Type B pancreatic cell (in vitro differentiated cells): Measurements from ENCODE around the gene GRHL3. TPM values are rescaled to one million over a fixed set of nuclear protein-coding genes. Genes with fewer than 3 reads are reported as not detected.
A peak's percentile ranks its signal among the peaks of the same experiment; 100 is the strongest.

ENCODE experiments used
- DNase-seq: peaks from one replicate; pipeline ENCODE4 v3.0.0; 2021; ENCODE audit warnings: mixed read lengths; ENCODE audit not compliant: unreplicated experiment; ENCODE audit errors: extremely low spot score
- H3K27ac Mint-ChIP-seq: 2 replicates; pipeline ENCODE4 v1.8.0; 2021; ENCODE audit warnings: mild to moderate bottlenecking, mixed read lengths
- H3K27me3 Mint-ChIP-seq: 2 replicates; pipeline ENCODE4 v1.8.0; 2021; ENCODE audit warnings: mixed read lengths
- H3K36me3 Mint-ChIP-seq: 2 replicates; pipeline ENCODE4 v1.8.0; 2021; ENCODE audit warnings: mixed read lengths
- H3K4me1 Mint-ChIP-seq: one replicate; pipeline ENCODE4 v1.8.0; 2021; ENCODE audit warnings: mixed read lengths; ENCODE audit not compliant: unreplicated experiment
- H3K4me3 Mint-ChIP-seq: 2 replicates; pipeline ENCODE4 v1.8.0; 2021; ENCODE audit warnings: mild to moderate bottlenecking, mixed read lengths
- H3K9me3 Mint-ChIP-seq: 2 replicates; pipeline ENCODE4 v1.8.0; 2021; ENCODE audit warnings: mixed read lengths
- total RNA-seq: library from RNA; stranded (reverse); gene quantifications from 2 replicates; pipeline ENCODE4 v1.2.1, GENCODE V29; 2021; ENCODE audit warnings: low replicate concordance
- TF ChIP-seq, protein P1 (sequence below): fragments of 200-600 bp; sonication (generic); conservative IDR thresholded peaks from 2 replicates; pipeline ENCODE4 v1.5.0; 2021; ENCODE audit warnings: antibody characterized with exemption, mild to moderate bottlenecking

The GRHL3 gene
- total RNA-seq, 1 donor from 2014 or later: 70.6 TPM

DNA sequence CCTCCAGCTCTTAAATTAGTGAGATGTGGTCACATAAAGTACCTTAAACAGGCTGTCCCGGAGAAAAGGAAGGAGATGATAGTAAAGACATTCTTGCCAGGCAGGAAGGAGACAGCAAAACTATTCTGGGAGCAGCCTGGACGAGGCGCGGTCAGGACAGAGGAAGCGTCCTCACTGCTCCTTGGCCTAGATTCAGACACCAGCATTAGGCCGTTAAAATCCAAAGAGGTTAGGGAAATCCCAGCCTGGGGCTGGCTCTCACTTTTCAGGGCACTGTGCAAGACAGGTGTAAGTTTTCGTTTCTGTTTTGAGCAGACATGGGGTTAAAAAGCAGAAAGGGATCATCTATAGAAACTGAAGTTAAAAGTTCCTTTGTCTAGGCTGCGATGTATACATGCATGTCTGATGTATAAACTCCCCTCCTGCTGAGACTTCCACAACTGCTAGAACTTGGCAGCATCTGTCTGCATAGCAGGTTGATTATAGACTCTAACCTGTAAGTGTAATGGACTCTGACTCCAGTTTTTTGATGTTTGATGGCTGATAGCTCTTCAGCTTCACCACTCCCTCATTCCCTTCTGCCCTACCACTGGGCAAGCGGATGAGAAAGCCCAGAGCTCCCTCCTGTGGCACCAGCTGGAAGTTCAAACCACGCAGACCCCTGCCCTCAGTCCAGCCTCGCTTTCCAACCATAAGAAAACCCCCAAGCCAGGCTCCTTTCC, 72.9 kb downstream of the GRHL3 start:
- H3K36me3 Mint-ChIP-seq: peaks cover 7% of the 10 kb centered on the region
- peaks cover 27% of the 10 kb centered on the region for H3K4me1 Mint-ChIP-seq
- TF ChIP-seq, protein P1, sequence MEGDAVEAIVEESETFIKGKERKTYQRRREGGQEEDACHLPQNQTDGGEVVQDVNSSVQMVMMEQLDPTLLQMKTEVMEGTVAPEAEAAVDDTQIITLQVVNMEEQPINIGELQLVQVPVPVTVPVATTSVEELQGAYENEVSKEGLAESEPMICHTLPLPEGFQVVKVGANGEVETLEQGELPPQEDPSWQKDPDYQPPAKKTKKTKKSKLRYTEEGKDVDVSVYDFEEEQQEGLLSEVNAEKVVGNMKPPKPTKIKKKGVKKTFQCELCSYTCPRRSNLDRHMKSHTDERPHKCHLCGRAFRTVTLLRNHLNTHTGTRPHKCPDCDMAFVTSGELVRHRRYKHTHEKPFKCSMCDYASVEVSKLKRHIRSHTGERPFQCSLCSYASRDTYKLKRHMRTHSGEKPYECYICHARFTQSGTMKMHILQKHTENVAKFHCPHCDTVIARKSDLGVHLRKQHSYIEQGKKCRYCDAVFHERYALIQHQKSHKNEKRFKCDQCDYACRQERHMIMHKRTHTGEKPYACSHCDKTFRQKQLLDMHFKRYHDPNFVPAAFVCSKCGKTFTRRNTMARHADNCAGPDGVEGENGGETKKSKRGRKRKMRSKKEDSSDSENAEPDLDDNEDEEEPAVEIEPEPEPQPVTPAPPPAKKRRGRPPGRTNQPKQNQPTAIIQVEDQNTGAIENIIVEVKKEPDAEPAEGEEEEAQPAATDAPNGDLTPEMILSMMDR: peak; percentile 86
- no peaks in the 10 kb centered on the region for H3K9me3 Mint-ChIP-seq
- no peaks in the 10 kb centered on the region for H3K27me3 Mint-ChIP-seq
- DNase-seq: no peak
- H3K4me3 Mint-ChIP-seq: peak overlapping the region; percentile 40
- H3K27ac Mint-ChIP-seq: peak overlapping the region; percentile 88

DNA sequence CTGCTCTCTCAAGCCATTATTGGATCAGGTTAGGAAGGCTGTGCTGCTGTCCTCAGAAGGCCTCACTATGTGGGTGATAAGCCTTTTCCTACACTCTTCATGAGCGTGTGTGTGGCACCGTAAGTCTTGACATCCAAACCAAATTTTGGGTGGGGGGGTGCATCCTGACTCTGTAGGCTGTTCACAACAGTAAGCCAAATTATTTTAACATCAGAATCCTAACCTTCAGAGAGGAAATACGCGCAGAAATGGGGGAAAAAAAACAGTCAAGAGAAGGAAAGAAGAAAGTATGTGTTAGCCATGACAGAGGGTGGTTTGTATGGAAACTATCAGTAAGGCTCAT, 73.4 kb downstream of the GRHL3 start:
- Mint-ChIP-seq H3K27me3 (no peaks in the 10 kb centered on the region), H3K4me3 (no peak overlapping the region), H3K36me3 (peaks cover 7% of the 10 kb centered on the region), H3K4me1 (peaks cover 27% of the 10 kb centered on the region), H3K9me3 (no peaks in the 10 kb centered on the region), H3K27ac (peak overlapping the region; percentile 88)
- no peak for DNase-seq
- TF ChIP-seq, protein P1: peak; percentile 29

DNA sequence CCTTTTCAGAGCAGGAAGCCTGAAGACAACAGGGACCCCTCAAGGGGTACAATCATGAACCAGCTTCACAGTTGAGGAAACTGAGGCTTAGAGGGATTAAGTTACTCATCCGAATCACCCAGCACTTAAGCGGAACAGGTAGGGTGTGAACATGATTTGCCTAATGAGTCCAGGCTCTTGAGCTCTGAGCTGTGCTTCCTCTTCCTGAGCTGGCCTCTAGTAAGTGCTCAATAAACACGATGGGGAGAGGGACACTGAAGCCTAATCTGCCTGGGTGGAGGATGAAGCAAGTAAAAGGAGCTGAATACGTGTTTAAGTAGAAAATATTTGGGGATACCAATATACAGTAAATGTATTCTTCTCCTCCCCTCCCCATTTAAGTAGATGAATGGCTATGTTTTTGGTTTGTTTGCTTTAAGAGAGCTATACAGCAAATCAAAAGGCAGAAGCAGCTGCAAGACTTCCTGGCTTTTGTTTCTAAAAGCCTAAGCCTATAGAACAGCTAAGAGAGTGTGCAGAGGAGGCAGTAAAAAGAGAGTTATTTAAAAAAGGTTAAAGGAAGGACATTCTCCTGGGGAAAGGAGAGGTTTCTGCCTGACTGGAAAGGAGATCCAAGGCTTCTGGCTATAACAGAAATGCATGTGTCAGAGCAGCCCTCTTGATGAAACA, 74.0 kb downstream of the GRHL3 start:
- H3K27me3 Mint-ChIP-seq: no peaks in the 10 kb centered on the region
- H3K4me1 Mint-ChIP-seq: peaks cover 27% of the 10 kb centered on the region
- H3K27ac Mint-ChIP-seq: no peak overlapping the region

DNA sequence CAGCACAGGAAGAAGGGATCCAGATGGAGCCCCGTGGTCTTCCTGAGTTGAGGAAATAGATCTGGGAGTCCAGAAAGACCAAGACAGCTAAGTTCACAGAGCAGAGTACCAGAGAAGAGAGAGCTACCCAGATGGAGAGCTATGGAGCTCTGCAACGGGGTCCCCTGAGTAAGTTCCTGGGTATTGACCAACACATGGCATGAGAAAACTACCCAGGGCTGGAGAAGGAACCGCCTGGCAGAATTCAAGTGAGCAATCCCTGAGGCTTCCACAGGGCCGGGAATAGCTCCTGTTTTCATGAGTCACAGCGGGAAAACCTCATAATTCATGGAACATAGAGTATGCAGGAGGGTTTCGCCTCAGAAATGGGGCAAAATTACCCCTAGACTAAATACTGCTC, 74.7 kb downstream of the GRHL3 start:
- no peak for DNase-seq
- H3K27me3 Mint-ChIP-seq: no peaks in the 10 kb centered on the region
- H3K9me3 Mint-ChIP-seq: no peaks in the 10 kb centered on the region
- H3K4me1 Mint-ChIP-seq: peaks cover 27% of the 10 kb centered on the region
- no peak overlapping the region for H3K27ac Mint-ChIP-seq
- no peak overlapping the region for H3K4me3 Mint-ChIP-seq
- TF ChIP-seq, protein P1: no peak
- peaks cover 7% of the 10 kb centered on the region for H3K36me3 Mint-ChIP-seq

More for the DNA sequence above, 74.0 kb downstream of the GRHL3 start:
- H3K4me3 Mint-ChIP-seq: no peak overlapping the region
- TF ChIP-seq, protein P1: no peak
- H3K9me3 Mint-ChIP-seq: no peaks in the 10 kb centered on the region
- peaks cover 7% of the 10 kb centered on the region for H3K36me3 Mint-ChIP-seq
- no peak for DNase-seq

DNA sequence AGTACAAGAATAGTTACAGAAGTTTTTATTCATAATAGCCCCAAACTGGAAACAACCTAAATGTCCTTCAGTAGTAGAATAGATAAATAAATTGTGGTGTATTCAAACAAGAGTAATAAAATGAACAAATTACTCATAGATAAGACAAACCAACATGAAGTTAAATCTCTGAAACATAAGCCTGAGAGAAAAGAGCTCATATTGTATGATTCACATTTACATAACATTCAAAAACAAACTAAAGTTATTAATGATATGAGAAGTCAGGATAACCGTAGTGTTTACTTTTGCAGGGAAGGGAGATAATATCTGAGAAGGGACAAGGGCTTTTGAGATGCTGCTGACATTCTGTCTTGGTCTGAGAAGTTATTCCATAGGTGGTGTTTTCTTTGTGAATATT, 80.9 kb downstream of the GRHL3 start:
- Mint-ChIP-seq H3K4me3 (no peak overlapping the region), H3K36me3 (no peaks in the 10 kb centered on the region), H3K4me1 (no peaks in the 10 kb centered on the region), H3K27ac (no peak overlapping the region), H3K27me3 (no peaks in the 10 kb centered on the region), H3K9me3 (no peaks in the 10 kb centered on the region)
- no peak for DNase-seq
- TF ChIP-seq, protein P1: no peak
